ENCODE measurements around the gene SPOCK1. TPM values are rescaled to one million over a fixed set of nuclear protein-coding genes. Genes with fewer than 3 reads are reported as not detected.

SPOCK1 gene
- total RNA-seq, 2 donors from 2014 or later: 2.1 to 8.5 TPM

GRCh38 chr5:137315534-137316345 lies 183.4 kb downstream of the SPOCK1 start:
- no peaks in the 10 kb centered on the region for H3K27me3 ChIP-seq
- no peak overlapping the region for H3K9ac ChIP-seq (ENCODE audit: low read depth in 2 of 2, low read length in 2 of 2)
- no peak overlapping the region for H3K27ac ChIP-seq
- no peak for TF ChIP-seq CTCF (IDR thresholded peaks at IDR 0.05)
- DNase-seq: no peak
- intact Hi-C loops (cut with DNase I): no loop called here
- H3K4me1 ChIP-seq: no peaks in the 10 kb centered on the region
- no peaks in the 10 kb centered on the region for H3K36me3 ChIP-seq
- H3K9me3 ChIP-seq: no peaks in the 10 kb centered on the region
- no peak overlapping the region for H3K4me3 ChIP-seq

GRCh38 chr5:137315109-137315508 lies 184.0 kb downstream of the SPOCK1 start:
- no peak overlapping the region for H3K27ac ChIP-seq
- TF ChIP-seq CTCF (IDR thresholded peaks at IDR 0.05): no peak
- H3K27me3 ChIP-seq: no peaks in the 10 kb centered on the region
- intact Hi-C loops (cut with DNase I): no loop called here
- no peaks in the 10 kb centered on the region for H3K36me3 ChIP-seq
- no peak overlapping the region for H3K9ac ChIP-seq (ENCODE audit: low read depth in 2 of 2, low read length in 2 of 2)
- no peak overlapping the region for H3K4me3 ChIP-seq
- H3K4me1 ChIP-seq: no peaks in the 10 kb centered on the region
- no peaks in the 10 kb centered on the region for H3K9me3 ChIP-seq
- DNase-seq: no peak

- Histone ChIP-seq H3K27ac (no peak overlapping the region), H3K9me3 (no peaks in the 10 kb centered on the region), H3K4me1 (no peaks in the 10 kb centered on the region), H3K36me3 (no peaks in the 10 kb centered on the region), H3K9ac (ENCODE audit: low read depth in 2 of 2, low read length in 2 of 2) (no peak overlapping the region), H3K4me3 (no peak overlapping the region), H3K27me3 (no peaks in the 10 kb centered on the region)
- TF ChIP-seq CTCF (IDR thresholded peaks at IDR 0.05): no peak
- DNase-seq: no peak
- intact Hi-C loops (cut with DNase I): no loop called here
Observed at GRCh38 chr5:137313526-137314175, 185.5 kb downstream of the SPOCK1 start.

- no peak overlapping the region for H3K9ac ChIP-seq (ENCODE audit: low read depth in 2 of 2, low read length in 2 of 2)
- intact Hi-C loops (cut with DNase I): no loop called here
- no peaks in the 10 kb centered on the region for H3K9me3 ChIP-seq
- H3K36me3 ChIP-seq: no peaks in the 10 kb centered on the region
- no peaks in the 10 kb centered on the region for H3K4me1 ChIP-seq
- no peak overlapping the region for H3K27ac ChIP-seq
- TF ChIP-seq CTCF (IDR thresholded peaks at IDR 0.05): no peak
- no peak overlapping the region for H3K4me3 ChIP-seq
- DNase-seq: no peak
- H3K27me3 ChIP-seq: no peaks in the 10 kb centered on the region
Observed at GRCh38 chr5:137312011-137312410, 187.1 kb downstream of the SPOCK1 start.

GRCh38 chr5:137310051-137310730 lies 188.9 kb downstream of the SPOCK1 start:
- no peaks in the 10 kb centered on the region for H3K9me3 ChIP-seq
- H3K4me3 ChIP-seq: no peak overlapping the region
- no peak overlapping the region for H3K9ac ChIP-seq (ENCODE audit: low read depth in 2 of 2, low read length in 2 of 2)
- no peak for TF ChIP-seq CTCF (IDR thresholded peaks at IDR 0.05)
- DNase-seq: no peak
- H3K27ac ChIP-seq: no peak overlapping the region
- no peaks in the 10 kb centered on the region for H3K27me3 ChIP-seq
- intact Hi-C loops (cut with DNase I): no loop called here
- H3K4me1 ChIP-seq: no peaks in the 10 kb centered on the region
- no peaks in the 10 kb centered on the region for H3K36me3 ChIP-seq
